ENCODE results near the gene IGSF8. TPM values are rescaled to one million over a fixed set of nuclear protein-coding genes. Genes with fewer than 3 reads are reported as not detected.
A peak's percentile ranks its signal among the peaks of the same experiment; 100 is the strongest.

IGSF8 gene
- total and polyA plus RNA-seq, 4 donors, result 38.5 to 80.3 (median 62.4) TPM

GRCh38 chr1:160093069-160093395 is 5.4 kb downstream of the IGSF8 start:
- 81% methylated on average over 9 of the region's 9 CpGs for WGBS (ENCODE audit: insufficient coverage)
- H3K4me3 ChIP-seq (ENCODE audit: low read depth, low read length), result no peak overlapping the region
- H3K27ac ChIP-seq (ENCODE audit: low read depth, low read length), result no peak overlapping the region
- peaks cover 38% of the 10 kb centered on the region for H3K4me1 ChIP-seq (ENCODE audit: control insufficient read depth, insufficient read depth, low read length)
- no peak for DNase-seq (ENCODE audit: low read depth in 4 of 6, low spot score in 6 of 6)
- peaks cover 73% of the 10 kb centered on the region for H3K36me3 ChIP-seq (ENCODE audit: control insufficient read depth, insufficient read depth, low read length)
- H3K27me3 ChIP-seq (ENCODE audit: control insufficient read depth, insufficient read depth, low read length), result no peaks in the 10 kb centered on the region
- H3K9me3 ChIP-seq (ENCODE audit: control insufficient read depth, insufficient read depth, low read length), result no peaks in the 10 kb centered on the region

- H3K4me1 ChIP-seq (ENCODE audit: control insufficient read depth, insufficient read depth, low read length), result peaks cover 33% of the 10 kb centered on the region
- WGBS (ENCODE audit: insufficient coverage), result 87% methylated on average over 30 of the region's 32 CpGs
Observed at GRCh38 chr1:160092366-160093068, 5.9 kb downstream of the IGSF8 start.

GRCh38 chr1:160091666-160092223 is 6.7 kb downstream of the IGSF8 start:
- Histone ChIP-seq H3K9me3 (ENCODE audit: control insufficient read depth, insufficient read depth, low read length) (no peaks in the 10 kb centered on the region), H3K4me1 (ENCODE audit: control insufficient read depth, insufficient read depth, low read length) (peaks cover 25% of the 10 kb centered on the region), H3K27me3 (ENCODE audit: control insufficient read depth, insufficient read depth, low read length) (no peaks in the 10 kb centered on the region), H3K27ac (ENCODE audit: low read depth, low read length) (no peak overlapping the region), H3K36me3 (ENCODE audit: control insufficient read depth, insufficient read depth, low read length) (peaks cover 78% of the 10 kb centered on the region), H3K4me3 (ENCODE audit: low read depth, low read length) (no peak overlapping the region)
- no peak for DNase-seq (ENCODE audit: low read depth in 4 of 6, low spot score in 6 of 6)
- 100% methylated on average over 1 of the region's 5 CpGs for WGBS (ENCODE audit: insufficient coverage)

More at GRCh38 chr1:160092366-160093068, 5.9 kb downstream of the IGSF8 start:
- Histone ChIP-seq H3K36me3 (ENCODE audit: control insufficient read depth, insufficient read depth, low read length) (peaks cover 73% of the 10 kb centered on the region), H3K27me3 (ENCODE audit: control insufficient read depth, insufficient read depth, low read length) (no peaks in the 10 kb centered on the region), H3K27ac (ENCODE audit: low read depth, low read length) (no peak overlapping the region), H3K4me3 (ENCODE audit: low read depth, low read length) (no peak overlapping the region), H3K9me3 (ENCODE audit: control insufficient read depth, insufficient read depth, low read length) (no peaks in the 10 kb centered on the region)
- no peak for DNase-seq (ENCODE audit: low read depth in 4 of 6, low spot score in 6 of 6)

- no peaks in the 10 kb centered on the region for H3K9me3 ChIP-seq (ENCODE audit: control insufficient read depth, insufficient read depth, low read length)
- H3K4me1 ChIP-seq (ENCODE audit: control insufficient read depth, insufficient read depth, low read length), result peaks cover 22% of the 10 kb centered on the region
- whole genome bisulfite sequencing (ENCODE audit: insufficient coverage), result 100% methylated on average over 1 of the region's 4 CpGs
- no peak for DNase-seq (ENCODE audit: low read depth in 4 of 6, low spot score in 6 of 6)
- no peaks in the 10 kb centered on the region for H3K27me3 ChIP-seq (ENCODE audit: control insufficient read depth, insufficient read depth, low read length)
- H3K36me3 ChIP-seq (ENCODE audit: control insufficient read depth, insufficient read depth, low read length), result peaks cover 77% of the 10 kb centered on the region
- no peak overlapping the region for H3K27ac ChIP-seq (ENCODE audit: low read depth, low read length)
- no peak overlapping the region for H3K4me3 ChIP-seq (ENCODE audit: low read depth, low read length)
Observed at GRCh38 chr1:160090760-160091159, 7.7 kb downstream of the IGSF8 start.

- no peak for DNase-seq (ENCODE audit: low read depth in 4 of 6, low spot score in 6 of 6)
- no peak overlapping the region for H3K27ac ChIP-seq (ENCODE audit: low read depth, low read length)
- H3K27me3 ChIP-seq (ENCODE audit: control insufficient read depth, insufficient read depth, low read length), result no peaks in the 10 kb centered on the region
- WGBS (ENCODE audit: insufficient coverage), result 79% methylated on average over 3 of the region's 3 CpGs
- no peak overlapping the region for H3K4me3 ChIP-seq (ENCODE audit: low read depth, low read length)
- no peaks in the 10 kb centered on the region for H3K9me3 ChIP-seq (ENCODE audit: control insufficient read depth, insufficient read depth, low read length)
- H3K4me1 ChIP-seq (ENCODE audit: control insufficient read depth, insufficient read depth, low read length), result peaks cover 21% of the 10 kb centered on the region
- peaks cover 69% of the 10 kb centered on the region for H3K36me3 ChIP-seq (ENCODE audit: control insufficient read depth, insufficient read depth, low read length)
Observed at GRCh38 chr1:160089883-160090282, 8.5 kb downstream of the IGSF8 start.

GRCh38 chr1:160087118-160087662 is 11.2 kb downstream of the IGSF8 start:
- 89% methylated on average over 8 of the region's 12 CpGs for WGBS (ENCODE audit: insufficient coverage)
- DNase-seq (ENCODE audit: low read depth in 4 of 6, low spot score in 6 of 6), result no peak
- Histone ChIP-seq H3K4me3 (ENCODE audit: low read depth, low read length) (no peak overlapping the region), H3K27me3 (ENCODE audit: control insufficient read depth, insufficient read depth, low read length) (peaks cover 12% of the 10 kb centered on the region), H3K4me1 (ENCODE audit: control insufficient read depth, insufficient read depth, low read length) (peaks cover 39% of the 10 kb centered on the region), H3K9me3 (ENCODE audit: control insufficient read depth, insufficient read depth, low read length) (no peaks in the 10 kb centered on the region), H3K27ac (ENCODE audit: low read depth, low read length) (peak overlapping the region; percentile 75), H3K36me3 (ENCODE audit: control insufficient read depth, insufficient read depth, low read length) (peaks cover 55% of the 10 kb centered on the region)

- DNase-seq (ENCODE audit: low read depth in 4 of 6, low spot score in 6 of 6), result peak in 2 of 6 donors; percentile 79 to 86
- H3K36me3 ChIP-seq (ENCODE audit: control insufficient read depth, insufficient read depth, low read length), result peaks cover 48% of the 10 kb centered on the region
- H3K4me1 ChIP-seq (ENCODE audit: control insufficient read depth, insufficient read depth, low read length), result peaks cover 44% of the 10 kb centered on the region
- no peaks in the 10 kb centered on the region for H3K9me3 ChIP-seq (ENCODE audit: control insufficient read depth, insufficient read depth, low read length)
- H3K27me3 ChIP-seq (ENCODE audit: control insufficient read depth, insufficient read depth, low read length), result peaks cover 12% of the 10 kb centered on the region
- 50% methylated on average over 1 of the region's 5 CpGs for WGBS (ENCODE audit: insufficient coverage)
- peak overlapping the region; percentile 75 for H3K27ac ChIP-seq (ENCODE audit: low read depth, low read length)
- no peak overlapping the region for H3K4me3 ChIP-seq (ENCODE audit: low read depth, low read length)
Observed at GRCh38 chr1:160086456-160086892, 11.9 kb downstream of the IGSF8 start.

- Histone ChIP-seq H3K9me3 (ENCODE audit: control insufficient read depth, insufficient read depth, low read length) (no peaks in the 10 kb centered on the region), H3K27me3 (ENCODE audit: control insufficient read depth, insufficient read depth, low read length) (peaks cover 12% of the 10 kb centered on the region), H3K36me3 (ENCODE audit: control insufficient read depth, insufficient read depth, low read length) (peaks cover 42% of the 10 kb centered on the region), H3K27ac (ENCODE audit: low read depth, low read length) (peak overlapping the region; percentile 75), H3K4me1 (ENCODE audit: control insufficient read depth, insufficient read depth, low read length) (peaks cover 48% of the 10 kb centered on the region), H3K4me3 (ENCODE audit: low read depth, low read length) (no peak overlapping the region)
- peak in 2 of 6 donors; percentile 89 to 93 for DNase-seq (ENCODE audit: low read depth in 4 of 6, low spot score in 6 of 6)
- whole genome bisulfite sequencing (ENCODE audit: insufficient coverage), result 15% methylated on average over 15 of the region's 19 CpGs
Observed at GRCh38 chr1:160085686-160086455, 12.5 kb downstream of the IGSF8 start.

GRCh38 chr1:160084771-160085321 is 13.6 kb downstream of the IGSF8 start:
- Histone ChIP-seq H3K36me3 (ENCODE audit: control insufficient read depth, insufficient read depth, low read length) (peaks cover 32% of the 10 kb centered on the region), H3K4me3 (ENCODE audit: low read depth, low read length) (no peak overlapping the region), H3K27ac (ENCODE audit: low read depth, low read length) (no peak overlapping the region), H3K4me1 (ENCODE audit: control insufficient read depth, insufficient read depth, low read length) (peaks cover 47% of the 10 kb centered on the region), H3K27me3 (ENCODE audit: control insufficient read depth, insufficient read depth, low read length) (peaks cover 12% of the 10 kb centered on the region), H3K9me3 (ENCODE audit: control insufficient read depth, insufficient read depth, low read length) (no peaks in the 10 kb centered on the region)
- 79% methylated on average over 22 of the region's 30 CpGs for WGBS (ENCODE audit: insufficient coverage)
- DNase-seq (ENCODE audit: low read depth in 4 of 6, low spot score in 6 of 6), result no peak

Measured in spinal cord (tissue), 10 donors.